ENCODE results near the gene MFAP4.
A peak's percentile ranks its signal among the peaks of the same experiment; 100 is the strongest.

Gene MFAP4

GRCh38 chr17:19348081-19348650, 38.8 kb downstream of the MFAP4 start:
- no peak for DNase-seq (ENCODE audit: low read depth)

- DNase-seq (ENCODE audit: low read depth), result no peak
Observed at GRCh38 chr17:19347323-19348080, 39.5 kb downstream of the MFAP4 start.

- DNase-seq (ENCODE audit: low read depth), result peak; percentile 45
Observed at GRCh38 chr17:19346351-19347255, 40.4 kb downstream of the MFAP4 start.

- no peak for DNase-seq (ENCODE audit: low read depth)
Observed at GRCh38 chr17:19345486-19346350, 41.3 kb downstream of the MFAP4 start.

GRCh38 chr17:19345067-19345460, 41.9 kb downstream of the MFAP4 start:
- no peak for DNase-seq (ENCODE audit: low read depth)

- DNase-seq (ENCODE audit: low read depth), result no peak
Observed at GRCh38 chr17:19344311-19345066, 42.5 kb downstream of the MFAP4 start.

- no peak for DNase-seq (ENCODE audit: low read depth)
Observed at GRCh38 chr17:19343671-19344151, 43.3 kb downstream of the MFAP4 start.

- DNase-seq (ENCODE audit: low read depth), result no peak
Observed at GRCh38 chr17:19343256-19343630, 43.7 kb downstream of the MFAP4 start.

- DNase-seq (ENCODE audit: low read depth), result no peak
Observed at GRCh38 chr17:19342611-19343255, 44.3 kb downstream of the MFAP4 start.

GRCh38 chr17:19341641-19342610, 45.1 kb downstream of the MFAP4 start:
- no peak for DNase-seq (ENCODE audit: low read depth)

- no peak for DNase-seq (ENCODE audit: low read depth)
Observed at GRCh38 chr17:19341211-19341631, 45.8 kb downstream of the MFAP4 start.

GRCh38 chr17:19339341-19339815, 47.6 kb downstream of the MFAP4 start:
- DNase-seq (ENCODE audit: low read depth), result no peak

GRCh38 chr17:19338031-19338990, 48.7 kb downstream of the MFAP4 start:
- no peak for DNase-seq (ENCODE audit: low read depth)

GRCh38 chr17:19337712-19338023, 49.3 kb downstream of the MFAP4 start:
- no peak for DNase-seq (ENCODE audit: low read depth)

GRCh38 chr17:19336938-19337711, 49.9 kb downstream of the MFAP4 start:
- DNase-seq (ENCODE audit: low read depth), result no peak

GRCh38 chr17:19335951-19336631, 50.9 kb downstream of the MFAP4 start:
- DNase-seq (ENCODE audit: low read depth), result no peak

GRCh38 chr17:19334331-19334730, 52.7 kb downstream of the MFAP4 start:
- DNase-seq (ENCODE audit: low read depth), result no peak

Measured in fibroblast of the conjunctiva (primary cell).